Measurements from ENCODE around the gene ASPG.
"Not testable (repeated sequence)": the region's sequence is repeated elsewhere in the genome, so short reads cannot be mapped to it uniquely, and the experiment has no call there.

The ASPG gene

DNA sequence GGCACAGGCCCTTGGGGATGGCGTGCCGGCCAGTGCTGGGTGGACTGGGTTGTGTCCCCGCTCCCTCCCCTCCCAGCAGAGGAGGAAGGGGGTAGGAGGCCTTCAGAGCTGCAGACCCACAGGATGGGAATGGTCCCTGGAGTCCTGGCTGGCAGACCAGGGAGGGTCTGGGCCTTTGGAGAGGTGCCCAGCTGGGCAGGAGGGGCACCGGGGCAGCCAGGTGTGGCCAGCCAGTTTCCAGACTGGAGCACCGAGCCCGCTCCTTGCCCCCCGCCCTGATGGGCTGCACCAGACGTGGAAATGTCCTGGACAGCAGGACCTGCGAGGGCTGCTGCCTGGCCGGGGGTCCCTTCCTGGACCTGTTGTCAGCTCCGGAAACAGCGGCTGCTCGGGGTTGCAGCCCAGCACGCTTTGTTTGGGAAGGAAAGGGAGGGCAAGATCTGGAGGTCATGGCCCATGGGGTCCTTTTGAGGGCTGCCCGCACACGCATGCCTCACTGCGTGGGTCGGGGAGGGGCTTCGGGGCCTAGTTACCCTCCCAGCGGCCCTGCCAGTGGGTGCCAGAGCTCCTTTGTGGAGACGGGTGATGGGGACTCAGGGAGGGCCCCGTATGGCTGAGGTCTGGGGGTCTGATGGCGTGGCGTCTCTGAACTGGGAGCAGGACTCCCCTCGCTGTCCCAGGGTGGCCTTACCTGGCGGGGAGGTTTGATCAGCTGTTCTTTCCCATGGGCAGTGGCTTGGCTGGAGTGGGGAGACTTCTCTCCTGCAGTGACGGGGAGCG lies 62.0 kb downstream of the ASPG start:
- DNase-seq (ENCODE audit: low read depth) = no peak

DNA sequence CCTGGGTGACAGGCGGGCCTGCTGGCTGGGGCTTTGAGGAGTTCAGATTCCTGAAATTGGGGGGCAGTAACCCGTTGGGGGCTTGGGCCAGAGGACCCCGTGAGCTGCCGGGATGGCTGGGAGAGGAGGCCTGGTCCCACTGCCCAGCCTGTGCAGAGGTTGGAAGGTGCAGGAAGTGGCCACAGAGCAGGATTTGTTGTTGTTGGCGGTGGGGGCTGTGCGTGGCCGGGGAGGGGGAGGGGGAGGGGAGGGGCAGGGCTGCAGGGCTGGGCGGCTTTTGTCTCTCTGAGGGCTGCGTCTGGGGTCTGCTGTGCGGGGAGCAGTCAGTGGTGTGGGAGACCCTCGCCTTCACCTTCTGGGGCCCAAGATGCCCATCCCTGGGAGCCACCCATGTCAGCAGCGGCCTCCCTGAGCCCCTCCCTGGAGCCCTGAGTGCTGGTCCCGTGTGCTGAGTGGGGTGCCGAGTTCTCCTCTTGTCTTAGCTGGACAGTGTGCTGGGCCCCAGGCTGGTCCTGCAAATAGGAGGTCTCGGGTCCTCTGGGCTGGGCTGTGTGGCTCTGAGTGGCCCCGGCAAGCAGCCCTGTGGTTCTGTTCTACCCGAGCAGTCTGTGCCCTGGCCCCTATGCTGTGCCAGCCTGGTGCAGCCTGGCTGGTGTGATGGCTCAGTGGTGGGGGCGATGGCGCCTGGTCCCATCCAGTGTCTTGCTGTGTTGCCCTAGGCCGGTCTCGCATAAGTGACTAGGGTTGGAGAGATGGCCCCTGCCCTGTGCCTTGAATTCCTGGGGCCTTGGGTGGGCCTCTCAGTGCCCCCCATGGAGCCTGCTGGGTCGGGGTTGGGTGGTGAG lies 63.2 kb downstream of the ASPG start:
- no peak for DNase-seq (ENCODE audit: low read depth)

DNA sequence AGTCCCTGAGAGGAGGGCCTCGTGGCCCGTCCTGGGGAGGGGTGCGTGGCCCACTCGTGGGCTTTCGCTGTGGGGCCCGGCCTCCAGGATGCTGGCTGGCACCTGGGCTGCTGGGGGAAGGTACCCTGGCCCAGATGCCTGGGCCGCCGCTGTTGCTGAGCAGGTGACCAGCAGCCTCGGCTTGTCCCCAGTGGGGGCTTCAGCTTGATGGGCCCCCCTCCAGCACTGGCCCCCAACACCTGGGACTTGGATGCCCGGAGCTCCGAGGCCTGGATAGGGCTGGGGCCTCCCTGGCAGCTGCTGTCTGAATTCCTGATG lies 63.7 kb downstream of the ASPG start:
- no peak for DNase-seq (ENCODE audit: low read depth)

DNA sequence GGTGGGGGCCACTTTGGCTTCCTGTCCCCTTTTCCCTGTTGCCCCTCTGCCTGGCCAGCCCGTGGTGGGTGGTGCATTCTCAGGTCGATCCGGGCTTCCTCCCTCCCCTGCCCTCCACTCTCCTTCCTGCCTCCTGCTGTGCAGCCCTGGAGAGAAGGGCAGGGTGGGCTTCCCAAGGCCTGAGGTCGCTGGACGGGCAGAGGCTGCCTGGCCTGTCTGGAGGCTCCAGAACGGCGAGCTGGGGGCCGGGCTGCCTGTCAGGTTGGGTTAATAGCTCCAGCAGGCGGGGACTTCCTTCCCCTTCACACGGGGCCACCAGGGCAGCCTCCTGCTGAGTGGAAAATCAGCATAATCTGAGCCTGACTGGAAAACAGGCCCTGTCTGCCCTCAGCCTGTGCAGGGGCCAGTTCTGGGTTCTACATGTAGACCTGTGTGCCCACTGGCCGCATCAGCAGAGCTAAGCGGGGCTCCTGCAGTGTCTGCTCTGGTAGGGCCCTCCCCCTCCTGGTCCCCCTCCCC lies 64.2 kb downstream of the ASPG start:
- DNase-seq (ENCODE audit: low read depth) = no peak

DNA sequence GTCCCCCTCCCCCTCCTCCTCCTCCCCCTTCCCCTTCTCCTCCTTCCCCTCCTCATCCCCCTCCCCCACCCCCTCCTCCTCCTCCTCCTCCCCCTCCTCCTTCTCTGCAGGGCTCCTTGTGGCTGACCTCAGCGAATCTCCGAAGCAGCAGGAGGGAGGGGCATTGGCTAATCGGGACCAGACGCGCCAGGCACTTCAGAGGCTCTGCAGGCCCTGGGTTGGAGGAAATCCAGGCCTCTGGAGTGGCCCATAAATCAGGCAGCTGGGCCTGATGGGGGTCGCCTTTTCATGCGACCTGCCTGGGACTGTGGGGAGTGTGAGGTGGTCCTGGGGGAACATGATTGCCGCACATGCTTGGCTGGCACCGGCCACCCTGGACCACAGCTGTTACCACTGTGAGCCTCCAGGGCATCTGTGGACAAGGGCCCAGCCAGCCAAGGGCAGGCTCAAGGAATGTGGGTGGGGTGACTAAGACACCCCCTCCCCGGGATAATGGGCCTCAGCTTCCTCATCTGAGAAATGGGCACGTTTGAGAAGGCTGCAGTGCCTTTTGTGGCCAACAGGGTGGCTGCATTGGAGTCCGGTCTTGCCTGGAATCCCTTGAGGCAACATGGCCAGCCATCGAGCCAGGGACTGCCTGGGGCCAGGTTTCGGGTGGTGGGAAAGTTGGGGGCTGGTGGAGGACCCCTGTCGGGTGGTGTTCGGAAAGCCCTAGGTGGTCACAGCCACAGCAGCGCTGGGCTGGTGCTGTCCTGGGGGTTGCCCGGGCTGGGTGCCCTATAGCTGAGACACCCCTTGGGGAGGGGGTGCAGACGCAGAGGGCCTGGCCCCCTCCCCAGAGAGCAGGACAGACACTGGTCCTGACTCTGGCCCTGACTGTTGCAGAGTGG lies 64.9 kb downstream of the ASPG start:
- no peak for DNase-seq (ENCODE audit: low read depth)

DNA sequence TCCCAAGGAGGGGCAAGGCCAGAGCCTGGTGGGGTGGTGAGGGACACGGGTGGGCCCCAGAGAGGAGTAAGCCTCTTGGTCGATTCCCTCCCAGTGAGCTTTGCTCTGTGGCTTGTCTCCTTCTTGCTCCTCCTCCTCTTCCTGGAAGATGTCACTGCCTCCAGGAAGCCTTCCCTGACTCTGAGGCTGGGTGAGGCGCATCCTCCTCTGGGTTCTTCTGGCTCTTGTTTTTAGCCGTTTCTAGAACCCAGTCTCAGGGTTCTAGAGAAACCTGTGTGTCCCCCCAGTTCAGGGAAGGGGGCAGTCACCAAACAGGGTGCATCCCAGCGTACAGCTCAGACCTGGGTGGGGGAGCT lies 65.5 kb downstream of the ASPG start:
- no peak for DNase-seq (ENCODE audit: low read depth)

DNA sequence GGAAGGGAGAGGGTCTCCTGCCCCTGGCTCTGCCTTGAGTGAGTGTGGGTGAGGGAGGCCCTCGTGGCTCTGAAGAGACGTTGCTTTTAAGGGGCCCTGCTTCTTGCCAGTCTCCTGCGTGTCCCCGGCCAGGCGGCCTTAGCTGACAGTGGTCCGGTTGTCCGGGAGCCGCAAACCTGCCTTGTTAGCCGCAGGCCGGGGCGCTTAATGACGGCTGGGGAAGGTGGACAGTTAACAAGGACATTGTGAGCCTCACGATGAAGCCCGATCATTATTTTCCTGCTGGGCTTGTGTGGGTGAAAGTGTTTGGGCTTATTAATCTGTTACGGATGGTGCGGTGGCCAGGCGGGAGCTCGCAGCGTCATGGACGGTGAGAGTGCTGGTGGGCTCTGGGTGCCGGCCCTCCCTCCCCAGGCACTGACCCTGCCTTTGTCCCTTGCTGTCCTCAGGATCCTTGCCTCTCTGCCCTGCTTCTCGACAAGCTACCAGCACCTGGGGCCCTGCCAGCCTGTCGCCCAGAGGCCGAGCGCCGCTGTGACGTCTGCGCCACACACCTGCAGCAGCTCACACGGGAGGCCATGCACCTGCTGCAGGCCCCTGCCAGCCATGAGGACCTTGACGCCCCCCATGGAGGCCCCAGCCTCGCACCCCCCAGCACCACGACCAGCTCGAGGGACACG lies 66.2 kb downstream of the ASPG start:
- DNase-seq (ENCODE audit: low read depth) = no peak

DNA sequence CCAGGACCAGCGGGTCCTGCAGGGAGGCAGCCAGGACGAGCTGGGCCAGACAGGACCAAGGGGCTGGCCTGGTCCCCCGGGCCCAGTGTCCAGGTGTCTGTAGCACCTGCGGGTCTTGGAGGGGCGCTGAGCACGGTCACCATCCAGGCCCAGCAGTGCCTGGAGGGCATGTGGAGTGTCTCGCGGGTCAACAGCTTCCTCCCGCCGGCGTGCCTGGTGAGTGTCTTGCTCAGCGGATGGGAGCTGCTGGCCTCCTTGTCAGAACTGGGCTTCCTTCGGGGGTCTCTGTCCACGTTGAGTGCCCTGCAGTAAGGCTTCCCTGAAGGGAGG lies 66.7 kb downstream of the ASPG start:
- no peak for DNase-seq (ENCODE audit: low read depth)

DNA sequence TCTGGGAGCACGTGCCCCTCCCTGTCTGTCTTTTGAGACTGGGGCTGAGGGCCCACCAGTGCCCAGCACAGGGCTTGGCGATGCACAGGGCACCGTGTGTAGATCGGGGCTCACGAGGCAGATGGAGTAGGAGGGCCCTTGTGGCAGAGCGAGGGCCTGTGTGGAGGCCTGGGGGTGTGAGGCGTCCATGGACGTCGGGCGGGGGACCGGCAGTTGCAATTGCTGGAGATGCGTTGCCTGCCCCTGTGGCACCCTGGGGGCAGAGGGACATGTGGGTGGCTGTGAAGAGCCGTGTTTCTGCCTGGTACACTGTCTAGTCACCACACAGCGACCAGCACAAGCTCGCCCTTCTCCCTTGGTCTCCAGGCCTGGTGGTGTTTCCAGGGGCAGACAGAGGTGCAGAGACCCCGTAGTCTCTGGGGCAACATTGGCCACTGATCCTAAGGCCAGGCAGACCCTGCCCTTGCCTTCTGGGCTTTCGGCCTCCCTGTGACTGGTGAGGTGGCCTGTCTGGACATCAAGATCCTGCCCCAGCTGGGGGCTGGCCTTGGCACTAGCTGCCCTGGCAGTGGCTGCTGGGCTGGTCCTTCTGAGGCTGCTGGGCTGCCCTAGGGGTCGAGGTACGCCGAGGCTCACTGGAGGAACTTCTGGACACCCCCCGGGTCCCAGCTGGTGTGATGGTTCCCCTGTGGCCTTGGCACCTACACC lies 67.3 kb downstream of the ASPG start:
- DNase-seq (ENCODE audit: low read depth) = no peak

DNA sequence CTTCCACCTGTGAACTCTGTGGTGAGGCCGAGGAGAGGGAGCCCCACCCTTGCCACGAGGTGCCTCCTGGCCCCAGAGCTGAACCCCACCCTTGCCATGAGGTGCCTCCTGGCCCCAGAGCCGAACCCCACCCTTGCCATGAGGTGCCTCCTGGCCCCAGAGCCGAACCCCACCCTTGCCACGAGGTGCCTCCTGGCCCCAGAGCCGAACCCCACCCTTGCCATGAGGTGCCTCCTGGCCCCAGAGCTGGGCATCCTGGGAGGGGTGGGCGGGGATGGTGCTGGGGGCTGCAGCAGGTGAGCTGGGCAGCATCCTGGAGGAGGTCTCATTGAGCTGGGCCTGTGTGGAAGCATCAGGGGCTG lies 67.9 kb downstream of the ASPG start:
- DNase-seq (ENCODE audit: low read depth) = not testable (repeated sequence)

DNA sequence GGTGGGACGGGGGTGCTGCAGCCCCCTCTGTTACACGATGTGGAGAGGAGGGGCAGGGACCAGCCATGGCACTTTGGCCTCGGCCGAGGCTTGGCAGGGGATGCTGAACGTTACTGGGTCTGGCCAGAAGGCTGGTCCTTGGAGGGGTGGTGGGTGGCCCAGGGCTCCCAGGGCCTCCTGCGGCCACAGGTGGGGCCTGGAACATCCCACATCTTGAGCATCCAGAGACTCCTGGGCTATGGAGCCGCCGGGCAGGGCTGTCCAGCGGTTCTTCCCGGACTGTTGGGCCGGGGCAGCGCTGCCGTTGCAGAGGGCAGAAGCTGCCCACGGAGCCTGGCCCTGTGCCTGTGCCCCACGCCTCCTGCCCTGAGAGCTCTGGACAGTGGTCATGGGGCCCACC lies 68.7 kb downstream of the ASPG start:
- no peak for DNase-seq (ENCODE audit: low read depth)

DNA sequence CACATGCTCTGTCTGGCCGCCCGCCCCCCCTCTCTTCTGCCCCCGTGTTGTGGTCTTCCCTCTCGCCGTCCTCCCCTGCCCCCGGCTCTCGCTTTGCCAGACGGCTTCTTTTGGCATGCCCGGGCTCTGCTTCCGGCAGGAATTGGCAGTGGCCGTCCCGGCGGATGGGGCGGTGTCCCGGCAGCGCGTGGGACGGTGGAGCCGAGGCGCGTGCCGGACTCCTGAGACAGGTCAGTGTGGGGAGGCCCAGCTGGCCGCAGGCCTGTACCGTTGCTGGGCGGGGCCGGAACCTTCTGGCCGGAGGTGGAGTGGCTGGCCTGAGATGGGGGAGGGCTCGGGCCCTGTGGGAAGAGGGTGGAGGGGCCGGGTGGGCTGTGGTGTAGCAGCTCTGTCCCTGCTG lies 70.0 kb downstream of the ASPG start:
- no peak for DNase-seq (ENCODE audit: low read depth)

DNA sequence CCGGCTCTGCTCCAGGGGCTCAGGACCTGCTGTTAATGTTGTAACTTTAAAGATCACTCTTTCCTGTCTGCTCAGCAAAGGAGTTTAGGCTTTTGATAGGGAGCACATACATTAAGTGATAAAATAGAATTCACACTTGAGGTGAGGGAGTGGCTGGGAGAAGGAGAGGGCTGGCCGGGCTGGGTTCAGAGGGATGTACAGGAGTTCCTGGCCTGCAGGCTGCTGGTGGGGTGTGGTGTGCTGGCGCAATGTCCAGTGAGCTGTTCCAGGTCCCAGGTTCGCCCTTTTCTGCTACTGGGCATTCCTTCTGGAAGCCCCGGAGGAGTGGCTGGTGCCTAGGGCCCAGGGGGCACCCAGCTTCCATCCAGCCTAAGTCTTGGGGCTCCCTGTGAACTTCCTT lies 70.6 kb downstream of the ASPG start:
- no peak for DNase-seq (ENCODE audit: low read depth)

DNA sequence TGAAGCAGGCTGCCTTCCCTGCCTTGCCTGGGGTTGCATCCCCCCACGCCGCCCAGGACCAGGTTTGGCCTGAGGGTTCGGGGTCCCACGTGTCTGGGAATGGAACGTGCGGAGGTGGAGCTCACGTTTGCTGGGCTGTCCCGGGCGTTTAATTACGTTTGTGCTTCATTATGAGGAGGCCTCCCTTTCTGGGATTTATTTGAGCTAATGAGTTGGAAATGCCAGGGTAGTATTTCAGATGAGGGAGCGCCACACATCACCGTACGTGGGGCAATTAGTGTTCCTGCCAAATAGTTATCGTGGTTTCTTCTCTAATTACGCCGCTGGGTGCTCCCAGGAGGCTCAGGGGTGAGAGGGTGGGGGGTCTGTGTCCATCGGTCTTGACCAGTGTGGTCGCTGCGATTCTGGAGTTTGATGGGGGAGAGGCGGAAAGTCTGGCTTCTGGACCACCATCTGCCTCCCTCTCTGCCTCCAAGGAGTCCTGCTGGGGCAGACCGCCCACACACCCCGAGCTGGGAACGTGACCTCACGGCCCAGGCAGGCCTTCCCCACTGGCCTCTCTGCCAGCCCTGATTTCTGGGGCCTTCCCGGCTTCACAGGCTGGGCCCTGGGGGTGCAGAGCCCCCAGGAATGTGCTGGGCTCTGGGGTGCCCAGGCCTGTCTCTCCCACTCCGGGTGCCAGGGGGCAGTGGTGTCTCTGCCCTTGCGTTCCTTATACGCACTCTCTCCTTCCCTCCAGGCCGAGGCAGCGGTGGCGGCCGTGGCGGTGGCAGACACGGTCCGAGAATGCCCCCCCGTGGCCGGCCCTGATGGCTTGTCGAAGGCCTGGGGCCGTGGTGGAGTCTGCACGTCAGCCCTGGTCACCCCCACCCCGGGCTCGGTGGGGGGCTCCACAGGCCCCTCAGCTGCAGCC lies 71.8 kb downstream of the ASPG start:
- no peak for DNase-seq (ENCODE audit: low read depth)

DNA sequence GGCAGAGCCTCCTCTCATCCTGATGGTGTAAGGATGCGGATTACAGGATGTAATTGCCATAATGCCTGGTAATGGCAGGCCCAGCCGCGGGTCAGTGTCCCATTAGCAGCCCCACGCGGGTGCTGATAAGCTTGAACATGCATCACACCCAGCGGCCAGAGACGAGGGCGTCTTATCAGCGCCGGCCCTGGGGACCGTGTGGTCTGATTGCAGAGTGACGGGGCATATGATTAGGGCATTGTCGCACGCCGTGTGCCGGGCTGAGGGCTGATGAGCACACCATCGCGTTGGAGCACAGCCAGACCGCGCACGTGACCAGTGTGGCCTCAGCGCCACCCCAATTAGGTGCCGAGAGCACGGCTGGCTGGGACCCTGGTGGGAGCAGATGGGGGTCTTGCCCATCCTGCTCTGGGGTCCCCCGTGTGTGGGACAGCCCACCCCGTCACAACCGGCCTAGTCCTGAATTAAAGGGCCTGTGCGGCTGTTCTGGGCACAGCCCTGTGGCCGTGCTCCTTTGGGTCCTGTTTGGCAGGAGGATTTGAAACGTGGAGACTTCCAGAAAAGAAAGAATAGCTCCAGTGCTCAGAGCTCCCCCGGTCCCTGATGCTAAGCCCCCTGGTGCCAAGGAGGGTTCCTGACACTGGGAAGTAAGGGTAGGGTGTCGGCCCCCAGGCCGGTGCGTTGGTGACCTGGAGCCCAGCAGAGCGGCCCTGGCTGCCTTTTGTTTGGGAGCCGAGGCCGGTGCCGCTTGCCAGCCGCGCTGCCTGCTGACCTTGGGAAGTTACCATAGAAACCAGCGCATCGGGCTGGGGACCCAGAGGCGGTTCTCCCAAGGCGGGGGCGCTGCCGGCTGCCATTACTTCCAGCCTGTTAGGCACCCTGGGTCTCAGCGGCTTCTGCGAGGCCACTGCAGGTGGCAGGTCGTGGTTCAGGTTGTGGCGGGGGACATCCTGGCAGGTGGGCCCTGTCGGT lies 73.6 kb downstream of the ASPG start:
- no peak for DNase-seq (ENCODE audit: low read depth)

DNA sequence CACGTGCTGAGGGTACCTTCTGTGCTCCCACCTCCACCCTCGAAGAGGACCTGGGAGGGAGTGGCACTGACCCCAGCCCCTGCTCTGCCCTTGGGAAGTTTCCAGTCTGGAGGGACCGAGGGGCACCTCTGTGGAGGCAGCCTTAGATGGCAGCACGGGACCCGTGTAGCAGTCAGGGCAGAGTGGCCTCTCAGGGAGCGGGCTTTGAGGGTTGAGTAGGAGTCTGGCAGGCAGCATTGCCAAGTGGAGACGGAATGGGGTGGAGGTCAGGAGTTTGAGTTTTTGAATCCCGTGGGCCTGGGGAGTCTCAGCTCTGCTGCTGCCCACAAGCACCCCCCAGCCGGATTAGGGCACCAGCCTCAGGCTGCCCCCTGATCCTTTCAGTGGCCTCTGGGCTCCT lies 74.5 kb downstream of the ASPG start:
- DNase-seq (ENCODE audit: low read depth) = no peak

DNA sequence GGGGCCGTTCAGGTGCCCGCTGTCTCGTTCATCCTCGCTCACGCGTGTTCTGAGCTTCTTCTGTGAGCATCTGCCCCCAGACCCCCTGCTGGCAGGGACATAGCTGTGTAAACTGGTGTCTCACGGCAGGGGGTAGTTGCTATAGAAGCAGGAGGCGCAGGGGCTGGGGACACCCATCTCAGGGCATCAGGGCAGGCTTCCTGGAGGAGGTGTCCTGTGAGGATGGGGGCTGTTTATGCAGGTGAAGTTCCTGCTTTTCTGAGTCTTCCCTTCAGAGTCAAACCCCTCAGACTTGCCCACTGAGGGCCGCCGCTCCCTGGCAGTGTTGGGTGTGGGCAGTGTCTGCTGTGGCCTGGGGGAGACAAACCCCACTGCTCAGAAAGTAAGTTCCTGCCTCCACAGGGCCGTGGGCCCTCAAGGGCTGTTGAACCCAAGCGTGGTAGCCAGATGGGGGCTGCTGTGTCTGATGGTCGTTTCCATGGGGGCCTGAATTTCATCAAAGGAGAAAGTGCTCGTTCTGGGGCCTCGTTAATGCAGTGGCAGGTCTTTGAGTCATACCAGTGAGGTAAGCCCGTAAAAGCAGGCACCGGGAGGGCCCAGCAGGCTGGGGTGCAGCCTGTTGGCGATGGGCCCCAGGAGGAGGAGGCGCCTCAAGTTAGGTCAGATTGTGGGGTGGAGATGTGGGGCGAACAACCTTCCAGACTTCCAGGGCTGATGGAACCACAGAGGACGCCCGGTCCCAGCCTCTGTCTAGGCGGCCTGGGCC lies 76.3 kb downstream of the ASPG start:
- no peak for DNase-seq (ENCODE audit: low read depth)

DNA sequence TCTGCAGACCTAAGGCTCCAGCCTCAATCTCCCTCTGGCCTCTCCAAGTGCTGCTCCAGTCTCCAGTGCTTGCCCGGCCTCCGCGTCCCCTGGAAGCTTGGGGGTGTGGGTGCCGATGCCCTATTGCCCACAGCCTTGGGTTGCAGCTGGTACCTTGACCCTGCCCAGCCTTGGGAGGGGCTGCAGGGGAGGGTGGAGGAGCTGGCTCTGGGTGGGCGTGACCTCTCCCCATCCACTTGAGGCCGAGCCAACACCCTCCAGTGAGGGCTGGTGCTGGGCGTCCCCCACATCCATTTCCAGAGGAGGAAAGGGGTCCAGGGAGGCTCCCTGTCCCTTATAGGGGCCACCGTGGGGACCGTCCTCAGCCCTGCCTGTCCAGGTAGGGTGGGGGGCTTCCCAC lies 77.0 kb downstream of the ASPG start:
- no peak for DNase-seq (ENCODE audit: low read depth)

DNA sequence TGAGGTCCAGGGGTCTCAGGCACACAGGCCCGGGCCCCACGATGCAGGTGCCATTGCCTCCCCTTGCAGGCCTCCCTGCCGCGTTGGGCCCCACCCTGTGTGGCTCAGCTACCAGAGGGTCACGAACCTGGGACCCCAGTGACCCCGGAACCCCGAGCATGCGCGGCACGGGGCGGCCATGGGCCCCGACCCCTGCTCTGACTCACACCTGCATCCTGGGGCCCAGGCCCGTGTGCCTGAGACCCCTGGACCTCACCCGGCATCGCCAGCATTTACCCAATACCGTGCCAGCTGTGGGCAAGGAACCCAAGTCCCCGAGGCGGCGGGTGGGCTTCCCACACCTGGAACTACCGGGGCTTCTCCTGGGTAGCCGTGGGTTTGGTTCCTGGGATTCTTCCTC lies 78.0 kb downstream of the ASPG start:
- no peak for DNase-seq (ENCODE audit: low read depth)

All from stimulated activated CD8-positive, alpha-beta memory T cell treated with anti-CD3 and anti-CD28 coated beads, Interleukin-15, amount 100 ng/mL, for 24 hours (primary cell).